ENCODE data around the gene FGL2. TPM values are rescaled to one million over a fixed set of nuclear protein-coding genes. Genes with fewer than 3 reads are reported as not detected.
"Not testable (repeated sequence)": the region's sequence is repeated elsewhere in the genome, so short reads cannot be mapped to it uniquely, and the experiment has no call there.

FGL2 gene
- polyA plus RNA-seq, 1 donor from 2014 or later, result 23.7 TPM

GRCh38 chr7:77226357-77226839 lies 26.8 kb upstream of the FGL2 start:
- Mint-ChIP-seq H3K36me3 (peaks cover 18% of the 10 kb centered on the region), H3K9me3 (peaks cover 2 to 11% (median 11%) of the 10 kb centered on the region in 3 donors), H3K27ac (no peak overlapping the region), H3K4me1 (peaks cover 0 to 5% (median 2%) of the 10 kb centered on the region in 3 donors), H3K4me3 (no peak overlapping the region), H3K27me3 (no peaks in the 10 kb centered on the region)

- Mint-ChIP-seq H3K4me3 (no peak overlapping the region), H3K27me3 (no peaks in the 10 kb centered on the region), H3K9me3 (peaks cover 4 to 9% (median 9%) of the 10 kb centered on the region in 3 donors), H3K36me3 (peaks cover 11% of the 10 kb centered on the region), H3K4me1 (peaks cover 0 to 5% (median 2%) of the 10 kb centered on the region in 3 donors), H3K27ac (peak overlapping the region in 2 of 3 donors; percentile 24 to 25)
Measured at GRCh38 chr7:77223261-77223660, 23.6 kb upstream of the FGL2 start.

DNA sequence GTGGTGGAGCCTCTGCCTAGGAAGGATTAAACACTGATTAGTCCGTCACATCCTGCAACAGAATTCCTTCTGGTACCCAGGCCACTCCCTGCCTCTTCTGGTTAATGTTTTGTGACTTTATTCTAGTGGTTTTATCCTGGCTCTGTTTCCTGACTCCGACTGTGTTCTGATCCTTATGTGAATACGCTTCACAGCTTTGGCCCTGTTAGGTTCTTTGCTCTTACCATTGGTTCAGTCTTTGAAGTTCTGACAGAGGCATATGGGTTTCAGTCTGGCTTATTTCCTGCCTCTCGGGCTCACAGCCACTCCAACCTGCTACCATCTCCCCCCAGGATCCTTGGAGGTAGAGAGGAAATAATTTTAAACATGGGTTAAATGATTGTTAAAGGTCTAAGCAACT lies 23.2 kb upstream of the FGL2 start:
- Mint-ChIP-seq H3K4me1 (peaks cover 0 to 5% (median 2%) of the 10 kb centered on the region in 3 donors), H3K4me3 (no peak overlapping the region), H3K9me3 (peaks cover 4 to 8% (median 6%) of the 10 kb centered on the region in 3 donors), H3K27me3 (no peaks in the 10 kb centered on the region), H3K27ac (peak overlapping the region in 1 of 3 donors; percentile 24), H3K36me3 (peaks cover 8% of the 10 kb centered on the region)

DNA sequence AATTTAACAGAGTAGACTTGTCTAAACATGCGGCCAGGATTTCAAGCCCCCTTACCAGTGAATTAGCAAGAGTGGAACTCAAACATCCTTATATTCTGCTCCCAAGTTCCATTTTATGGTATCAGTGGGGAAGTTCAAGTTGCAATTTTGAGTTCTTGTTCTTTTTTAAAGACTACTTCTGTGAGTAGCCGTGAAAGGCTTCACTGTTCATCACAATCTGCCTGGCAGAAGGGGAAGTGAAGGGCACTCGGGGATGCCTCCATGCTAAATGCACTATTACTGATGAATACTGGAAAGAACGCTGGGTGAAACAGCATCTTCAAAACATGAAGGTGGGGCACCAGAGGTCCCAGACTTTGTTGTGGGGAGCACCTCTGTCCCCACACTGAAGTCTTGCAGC lies 22.4 kb upstream of the FGL2 start:
- Mint-ChIP-seq H3K4me3 (no peak overlapping the region), H3K4me1 (peaks cover 0 to 5% (median 2%) of the 10 kb centered on the region in 3 donors), H3K9me3 (peaks cover 4 to 8% (median 6%) of the 10 kb centered on the region in 3 donors), H3K36me3 (peaks cover 8% of the 10 kb centered on the region), H3K27me3 (no peaks in the 10 kb centered on the region), H3K27ac (peak overlapping the region in 1 of 3 donors; percentile 92)

- H3K27me3 Mint-ChIP-seq, H3K36me3 Mint-ChIP-seq, H3K27ac Mint-ChIP-seq, H3K9me3 Mint-ChIP-seq, H3K4me1 Mint-ChIP-seq: not testable (repeated sequence)
- H3K4me3 Mint-ChIP-seq, result peak overlapping the region in 1 of 4 donors; percentile 60
Measured at GRCh38 chr7:77219701-77220331, 20.2 kb upstream of the FGL2 start.

DNA sequence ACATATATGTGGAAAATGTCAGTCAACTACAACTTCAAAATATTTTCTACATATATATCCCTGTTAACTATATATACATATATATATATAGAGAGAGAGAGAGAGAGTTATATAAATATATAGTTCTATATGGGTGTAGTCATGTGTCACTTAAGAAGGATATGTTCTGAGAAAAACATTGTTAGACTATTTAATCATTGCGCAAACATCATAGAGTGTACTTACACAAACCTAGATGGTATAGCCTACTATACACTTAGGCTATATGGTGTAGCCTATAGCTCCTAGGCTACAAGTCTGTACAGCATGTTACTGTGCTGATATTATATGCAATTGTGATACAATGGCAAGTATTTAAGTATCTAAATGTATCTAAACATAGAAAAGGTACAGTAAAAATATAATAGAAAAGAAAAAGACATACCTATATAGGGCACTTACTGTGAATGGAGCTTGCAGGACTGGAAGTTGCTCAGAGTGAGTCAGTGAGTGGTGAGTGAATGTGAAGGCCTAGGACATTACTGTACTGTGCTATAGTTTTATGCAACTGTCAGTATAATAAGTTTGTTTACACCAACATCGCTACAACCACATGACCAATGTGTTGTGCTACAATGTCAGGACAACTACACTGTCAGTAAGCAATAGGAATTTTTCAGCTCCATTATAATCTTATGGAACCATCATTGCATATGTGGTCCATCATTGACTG lies 18.0 kb upstream of the FGL2 start:
- Mint-ChIP-seq H3K4me1 (peaks cover 0 to 3% (median 0%) of the 10 kb centered on the region in 3 donors), H3K9me3 (peaks cover 4 to 10% (median 8%) of the 10 kb centered on the region in 3 donors), H3K4me3 (no peak overlapping the region), H3K27ac (no peak overlapping the region), H3K27me3 (no peaks in the 10 kb centered on the region), H3K36me3 (peaks cover 5% of the 10 kb centered on the region)

DNA sequence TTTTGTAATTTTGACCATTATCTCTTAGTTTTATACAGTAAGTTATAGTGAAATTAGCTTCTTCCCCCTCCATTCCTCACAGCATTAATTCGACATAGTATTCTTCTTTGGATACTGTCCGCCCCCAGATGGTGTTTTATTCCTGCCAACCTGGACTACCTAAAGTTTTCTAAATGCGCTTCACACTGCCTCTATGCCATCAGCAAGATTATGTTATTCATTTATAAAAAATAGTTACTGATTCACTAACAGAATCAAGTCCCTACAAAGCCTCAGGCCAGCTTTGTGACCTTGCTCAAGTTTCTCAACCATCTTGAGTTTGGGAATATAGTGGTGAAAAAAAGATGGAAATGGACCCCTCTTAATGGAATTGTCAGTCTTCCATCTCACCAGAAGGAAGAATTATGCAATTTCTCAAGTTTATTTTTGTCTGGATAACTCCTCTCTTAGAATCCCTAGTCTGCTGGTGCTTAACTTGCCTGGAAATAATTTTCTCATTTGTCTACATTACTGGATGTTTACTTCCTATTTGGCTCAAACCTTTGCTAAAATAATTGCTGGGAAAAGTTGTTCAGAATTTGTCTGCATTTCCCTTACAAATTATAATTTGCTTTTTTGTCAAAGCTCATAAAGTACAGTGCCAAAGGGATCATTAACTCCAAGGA lies 16.7 kb upstream of the FGL2 start:
- peaks cover 4 to 12% (median 8%) of the 10 kb centered on the region in 3 donors for H3K9me3 Mint-ChIP-seq
- no peak overlapping the region for H3K27ac Mint-ChIP-seq
- H3K36me3 Mint-ChIP-seq, result peaks cover 5% of the 10 kb centered on the region
- no peak overlapping the region for H3K4me3 Mint-ChIP-seq
- H3K27me3 Mint-ChIP-seq, result no peaks in the 10 kb centered on the region
- peaks cover 0 to 1% (median 0%) of the 10 kb centered on the region in 3 donors for H3K4me1 Mint-ChIP-seq

DNA sequence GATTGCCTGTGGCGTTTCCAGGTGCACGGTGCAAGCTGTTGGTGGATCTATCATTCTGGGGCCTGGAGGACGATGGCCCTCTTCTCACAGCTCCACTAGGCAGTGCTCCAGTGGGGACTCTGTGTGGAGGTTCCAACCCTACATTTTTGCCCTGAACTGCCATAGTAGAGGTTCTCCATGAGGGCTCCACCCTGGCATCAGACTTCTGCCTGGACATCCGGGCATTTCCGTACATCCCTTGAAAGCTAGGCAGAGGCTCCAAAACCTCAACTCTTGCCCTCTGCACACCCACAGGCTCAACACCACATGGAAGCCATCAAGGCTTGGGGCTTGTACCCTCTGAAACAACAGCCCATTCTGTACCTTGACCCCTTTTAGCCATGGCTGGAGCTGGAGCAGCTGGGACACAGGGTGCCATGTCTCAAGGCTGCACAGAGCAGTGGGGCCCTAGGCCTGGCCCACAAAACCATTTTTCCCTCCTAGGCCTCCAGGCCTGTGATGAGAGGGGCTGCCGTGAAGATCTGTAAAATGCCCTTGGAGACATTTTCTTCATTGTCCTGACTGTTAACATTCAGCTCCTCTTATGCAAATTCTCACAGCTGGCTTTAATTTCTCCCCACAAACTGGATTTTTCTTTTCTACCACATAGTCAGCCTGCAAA lies 10.0 kb upstream of the FGL2 start:
- Mint-ChIP-seq H3K27ac (no peak overlapping the region), H3K36me3 (peaks cover 13% of the 10 kb centered on the region), H3K4me3 (no peak overlapping the region), H3K27me3 (no peaks in the 10 kb centered on the region), H3K9me3 (peaks cover 6 to 20% (median 16%) of the 10 kb centered on the region in 3 donors), H3K4me1 (peaks cover 0 to 7% (median 6%) of the 10 kb centered on the region in 3 donors)

DNA sequence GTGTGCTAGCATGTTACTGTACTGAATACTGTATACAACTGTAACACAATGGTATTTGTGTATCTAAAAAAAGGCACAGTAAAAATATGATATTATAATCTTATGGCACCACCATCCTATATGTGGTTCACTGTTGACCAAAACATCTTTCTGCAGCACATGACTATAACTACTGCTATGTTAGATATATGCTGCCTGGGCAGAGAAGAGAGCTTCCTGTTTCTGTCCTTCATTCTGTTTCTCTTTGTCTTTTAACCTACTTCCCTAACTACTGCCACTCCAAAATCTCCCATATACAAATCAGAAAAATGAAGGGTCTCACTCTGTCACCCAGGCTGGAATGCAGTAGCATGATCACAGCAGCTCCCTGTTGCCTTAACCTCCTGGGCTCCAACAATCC lies 8.8 kb upstream of the FGL2 start:
- no peaks in the 10 kb centered on the region for H3K27me3 Mint-ChIP-seq
- H3K36me3 Mint-ChIP-seq, result peaks cover 10% of the 10 kb centered on the region
- no peak overlapping the region for H3K27ac Mint-ChIP-seq
- peaks cover 6 to 20% (median 13%) of the 10 kb centered on the region in 3 donors for H3K9me3 Mint-ChIP-seq
- peaks cover 0 to 9% (median 4%) of the 10 kb centered on the region in 3 donors for H3K4me1 Mint-ChIP-seq
- no peak overlapping the region for H3K4me3 Mint-ChIP-seq

DNA sequence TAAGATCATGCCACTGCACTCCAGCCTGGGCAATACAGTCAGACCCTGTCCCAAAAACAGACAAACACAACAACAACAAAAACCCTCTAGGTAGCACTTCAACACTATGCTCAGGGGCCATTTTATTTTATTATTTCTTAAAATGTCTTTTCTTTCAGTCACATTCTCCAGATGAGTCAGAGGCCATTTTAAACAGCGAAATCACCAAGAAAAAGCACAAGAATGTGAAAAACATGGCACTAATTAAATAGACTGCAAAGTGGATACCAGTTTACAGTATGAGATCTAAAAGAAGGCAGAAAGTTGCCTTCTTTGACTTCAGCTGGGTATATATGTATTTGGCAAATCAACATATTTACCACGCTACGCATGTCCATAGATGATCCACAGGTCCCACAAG lies 6.1 kb upstream of the FGL2 start:
- H3K27ac Mint-ChIP-seq, result no peak overlapping the region
- H3K36me3 Mint-ChIP-seq, result peaks cover 8% of the 10 kb centered on the region
- H3K4me1 Mint-ChIP-seq, result peaks cover 11 to 27% (median 19%) of the 10 kb centered on the region in 3 donors
- no peak overlapping the region for H3K4me3 Mint-ChIP-seq
- H3K9me3 Mint-ChIP-seq, result peaks cover 6 to 17% (median 6%) of the 10 kb centered on the region in 3 donors
- H3K27me3 Mint-ChIP-seq, result no peaks in the 10 kb centered on the region

DNA sequence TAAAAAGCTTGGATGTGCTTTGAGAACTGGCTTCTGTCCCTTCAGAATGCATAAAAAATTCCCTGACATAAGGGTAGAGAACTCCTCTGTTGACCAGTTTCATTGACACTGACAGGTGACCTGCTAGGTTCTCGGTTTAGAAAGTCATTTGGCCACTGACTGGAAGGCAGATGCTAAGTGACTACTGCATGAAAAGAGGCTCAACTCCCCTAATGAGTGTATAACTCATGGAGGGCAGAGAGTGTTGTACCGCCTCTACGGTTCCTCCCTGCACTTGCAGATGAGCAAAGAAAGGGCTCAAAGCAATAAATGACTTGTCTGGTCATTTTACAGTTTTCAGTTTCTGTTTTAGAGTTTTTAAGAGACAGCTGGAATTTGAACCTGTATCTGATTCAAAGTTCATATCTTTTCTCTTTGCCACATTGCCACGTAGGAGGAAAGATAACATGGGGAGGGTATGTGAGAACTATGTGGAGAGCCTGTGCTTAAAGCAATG lies 2.9 kb upstream of the FGL2 start:
- H3K4me1 Mint-ChIP-seq, result peaks cover 24 to 45% (median 32%) of the 10 kb centered on the region in 3 donors
- peak overlapping the region; percentile 3 to 74 (median 13) for H3K27ac Mint-ChIP-seq
- H3K27me3 Mint-ChIP-seq, result no peaks in the 10 kb centered on the region
- no peaks in the 10 kb centered on the region for H3K9me3 Mint-ChIP-seq
- peak overlapping the region in 2 of 4 donors; percentile 50 to 54 for H3K4me3 Mint-ChIP-seq
- no peaks in the 10 kb centered on the region for H3K36me3 Mint-ChIP-seq

- no peaks in the 10 kb centered on the region for H3K36me3 Mint-ChIP-seq
- H3K9me3 Mint-ChIP-seq, result no peaks in the 10 kb centered on the region
- H3K27ac Mint-ChIP-seq, result peak overlapping the region; percentile 21 to 93 (median 91)
- H3K4me3 Mint-ChIP-seq, result peak overlapping the region; percentile 79 to 96 (median 89)
- peaks cover 24 to 41% (median 35%) of the 10 kb centered on the region in 3 donors for H3K4me1 Mint-ChIP-seq
- H3K27me3 Mint-ChIP-seq, result no peaks in the 10 kb centered on the region
Measured at GRCh38 chr7:77200542-77200941, 923 bp upstream of the FGL2 start.

GRCh38 chr7:77197141-77197540 lies 2.5 kb downstream of the FGL2 start:
- Mint-ChIP-seq H3K4me3 (peak overlapping the region; percentile 79 to 96 (median 89)), H3K27ac (peak overlapping the region in 2 of 3 donors; percentile 30 to 40), H3K9me3 (no peaks in the 10 kb centered on the region), H3K27me3 (no peaks in the 10 kb centered on the region), H3K36me3 (no peaks in the 10 kb centered on the region), H3K4me1 (peaks cover 25 to 38% (median 34%) of the 10 kb centered on the region in 3 donors)

DNA sequence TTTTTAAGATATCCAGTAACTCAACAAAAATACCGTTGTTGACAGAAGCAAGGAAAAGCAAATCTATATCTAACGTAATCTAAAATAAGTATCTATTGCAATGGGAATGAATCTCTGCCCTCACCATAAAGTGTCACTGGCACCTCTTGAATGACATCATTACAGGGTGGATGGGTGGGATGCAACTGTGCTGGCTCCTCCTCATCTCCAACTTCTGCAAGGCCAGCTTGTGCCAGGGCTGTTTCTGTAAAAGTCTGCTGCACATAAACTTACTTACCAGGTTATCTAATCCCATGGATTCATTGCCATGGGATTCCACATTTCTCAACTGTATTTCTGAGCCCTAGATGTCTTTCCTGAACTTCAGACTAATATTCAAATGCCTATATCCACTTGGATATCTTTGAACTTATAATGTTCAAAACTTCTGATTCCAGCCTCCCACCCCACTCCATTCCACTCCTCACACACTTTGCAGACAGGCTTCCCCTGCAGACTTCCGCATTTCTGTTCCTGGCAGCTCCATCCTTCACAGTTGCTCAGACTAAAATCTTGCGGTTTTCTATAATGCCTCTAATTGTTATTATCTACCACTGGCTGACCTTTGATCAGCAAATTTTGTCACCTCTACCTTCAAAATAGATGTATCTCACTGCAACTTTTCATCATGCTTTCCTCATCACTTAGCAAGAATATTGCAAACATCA lies 10.7 kb downstream of the FGL2 start:
- Mint-ChIP-seq H3K27me3 (no peaks in the 10 kb centered on the region), H3K4me1 (peaks cover 9 to 13% (median 11%) of the 10 kb centered on the region in 3 donors), H3K4me3 (no peak overlapping the region), H3K27ac (no peak overlapping the region), H3K36me3 (peaks cover 2% of the 10 kb centered on the region), H3K9me3 (no peaks in the 10 kb centered on the region)

All from IgD-negative memory B cell (primary cell).